Peyer's patch (tissue), 4 donors: ENCODE measurements around the gene OLFM2. TPM values are rescaled to one million over a fixed set of nuclear protein-coding genes. Genes with fewer than 3 reads are reported as not detected.

Experiments
- DNase-seq, 3 donors: peaks; one replicate each; pipeline ENCODE4 v3.0.0-alpha.2; 2017 to 2019
- H3K27ac ChIP-seq, 4 donors: fragments of 200-600 bp; sonication (generic); one replicate each; pipeline ENCODE4 v1.5.1; 2016 to 2019
- H3K27me3 ChIP-seq, 2 donors: fragments of 200-600 bp; sonication (generic); one replicate each; pipeline ENCODE4 v1.5.1; 2019
- H3K36me3 ChIP-seq, 3 donors: fragments of 200-600 bp; sonication (generic); one replicate each; pipeline ENCODE4 v1.5.1; 2016 to 2019
- H3K4me1 ChIP-seq, 4 donors: fragments of 200-600 bp; sonication (generic); one replicate each; pipeline ENCODE4 v1.5.1; 2016 to 2019
- H3K4me3 ChIP-seq, 4 donors: fragments of 200-600 bp; sonication (generic); 1 replicate in 3 of 4; 2 replicates in 1 of 4; pipeline ENCODE4 v1.5.1; 2016 to 2019; ENCODE audit warnings: mild to moderate bottlenecking in 1 of 4
- H3K9me3 ChIP-seq, 4 donors: fragments of 200-600 bp; sonication (generic); one replicate each; pipeline ENCODE4 v1.5.1; 2016 to 2019; ENCODE audit warnings: mild to moderate bottlenecking in 1 of 4
- POLR2A ChIP-seq, 2 donors: fragments of 450-650 bp; IDR thresholded peaks; one replicate each; pipeline ENCODE4 v1.5.1; 2017; ENCODE audit warnings: antibody characterized with exemption in 2 of 2, mild to moderate bottlenecking in 2 of 2, moderate library complexity in 2 of 2
- total RNA-seq, 4 donors: library from RNA; depleted of rRNA; stranded (reverse); fragments of >200 nt; gene quantifications; one replicate each; pipeline ENCODE4 v1.1.0, GENCODE V29; 2016
- TF ChIP-seq, protein P1 (sequence below), 6 experiments: fragments of 450-650 bp in 4 of 6; fragments of 200-600 bp in 2 of 6; sonication (generic) in 1 of 6; IDR thresholded peaks; one replicate each; pipeline ENCODE4 v1.5.1; 2017 to 2019; ENCODE audit warnings: antibody characterized with exemption in 6 of 6, mild to moderate bottlenecking in 3 of 6, moderate library complexity in 1 of 6

The OLFM2 gene
- total RNA-seq, 4 donors from 2014 or later, result 1.1 to 5.3 (median 2.1) TPM; not detected in 1

DNA sequence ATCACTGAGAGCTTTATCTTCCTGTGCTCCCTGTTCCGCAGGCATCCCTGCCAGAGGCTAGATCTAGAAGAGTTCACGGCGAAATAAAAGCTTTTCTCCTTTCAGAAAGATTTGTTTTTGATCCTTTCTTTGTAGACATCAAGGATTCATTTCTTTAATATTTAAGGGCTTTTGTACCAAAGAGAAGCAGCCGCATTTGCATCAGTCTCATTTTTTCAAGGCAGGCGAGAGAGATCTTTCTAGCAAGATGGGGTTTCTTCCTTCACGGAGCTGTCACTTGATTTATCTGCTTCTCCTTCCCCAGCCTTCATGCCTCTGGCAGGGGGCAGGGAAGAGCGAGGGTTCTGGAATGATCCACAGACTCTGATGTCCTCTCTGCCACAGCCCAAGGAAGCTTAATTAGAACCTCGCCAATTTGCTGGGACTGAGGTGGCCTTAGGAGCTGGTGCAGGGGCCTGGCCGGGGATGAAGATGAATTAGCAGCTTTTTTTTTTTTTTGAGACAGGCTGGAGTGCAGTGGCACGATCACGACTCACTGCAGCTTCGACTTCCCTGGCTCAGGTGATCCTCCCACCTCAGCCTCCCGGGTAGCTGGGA is 61.2 kb downstream of the OLFM2 start:
- H3K9me3 ChIP-seq, result no peaks in the 10 kb centered on the region
- no peak for DNase-seq
- TF ChIP-seq, protein P1, sequence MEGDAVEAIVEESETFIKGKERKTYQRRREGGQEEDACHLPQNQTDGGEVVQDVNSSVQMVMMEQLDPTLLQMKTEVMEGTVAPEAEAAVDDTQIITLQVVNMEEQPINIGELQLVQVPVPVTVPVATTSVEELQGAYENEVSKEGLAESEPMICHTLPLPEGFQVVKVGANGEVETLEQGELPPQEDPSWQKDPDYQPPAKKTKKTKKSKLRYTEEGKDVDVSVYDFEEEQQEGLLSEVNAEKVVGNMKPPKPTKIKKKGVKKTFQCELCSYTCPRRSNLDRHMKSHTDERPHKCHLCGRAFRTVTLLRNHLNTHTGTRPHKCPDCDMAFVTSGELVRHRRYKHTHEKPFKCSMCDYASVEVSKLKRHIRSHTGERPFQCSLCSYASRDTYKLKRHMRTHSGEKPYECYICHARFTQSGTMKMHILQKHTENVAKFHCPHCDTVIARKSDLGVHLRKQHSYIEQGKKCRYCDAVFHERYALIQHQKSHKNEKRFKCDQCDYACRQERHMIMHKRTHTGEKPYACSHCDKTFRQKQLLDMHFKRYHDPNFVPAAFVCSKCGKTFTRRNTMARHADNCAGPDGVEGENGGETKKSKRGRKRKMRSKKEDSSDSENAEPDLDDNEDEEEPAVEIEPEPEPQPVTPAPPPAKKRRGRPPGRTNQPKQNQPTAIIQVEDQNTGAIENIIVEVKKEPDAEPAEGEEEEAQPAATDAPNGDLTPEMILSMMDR (IDR thresholded peaks at IDR 0.05), result no peak
- TF ChIP-seq POLR2A (IDR thresholded peaks at IDR 0.05), result no peak
- no peaks in the 10 kb centered on the region for H3K36me3 ChIP-seq
- no peak overlapping the region for H3K27ac ChIP-seq
- H3K27me3 ChIP-seq, result no peaks in the 10 kb centered on the region
- H3K4me1 ChIP-seq, result no peaks in the 10 kb centered on the region
- H3K4me3 ChIP-seq, result no peak overlapping the region

DNA sequence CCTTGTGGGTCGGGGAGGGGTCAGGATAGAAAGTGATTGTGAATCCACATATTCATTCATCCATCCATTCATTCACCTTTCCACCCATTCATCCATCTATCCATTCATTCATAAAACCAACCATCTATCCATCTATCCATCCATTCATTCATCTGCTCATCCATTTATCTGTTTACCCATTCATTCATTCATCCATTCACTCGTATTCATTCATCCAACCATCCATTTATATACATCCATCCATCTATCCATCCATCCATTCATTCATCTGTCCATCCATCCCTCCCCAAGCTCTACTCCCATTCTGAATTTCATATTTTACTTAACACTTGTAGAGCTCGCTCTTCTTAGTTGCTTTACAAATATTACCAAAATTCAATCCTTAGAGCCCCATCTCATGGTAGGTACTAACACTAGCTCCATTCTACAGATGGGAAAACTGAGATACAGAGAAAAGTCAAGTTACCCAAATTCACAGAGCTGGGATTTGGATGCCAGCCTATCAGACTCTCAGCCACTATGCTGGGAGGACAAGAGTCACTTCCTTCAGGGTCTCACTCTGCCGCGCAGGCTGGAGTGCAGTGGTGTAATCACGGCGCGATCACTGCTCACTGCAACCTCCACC is 63.6 kb downstream of the OLFM2 start:
- no peaks in the 10 kb centered on the region for H3K4me1 ChIP-seq

DNA sequence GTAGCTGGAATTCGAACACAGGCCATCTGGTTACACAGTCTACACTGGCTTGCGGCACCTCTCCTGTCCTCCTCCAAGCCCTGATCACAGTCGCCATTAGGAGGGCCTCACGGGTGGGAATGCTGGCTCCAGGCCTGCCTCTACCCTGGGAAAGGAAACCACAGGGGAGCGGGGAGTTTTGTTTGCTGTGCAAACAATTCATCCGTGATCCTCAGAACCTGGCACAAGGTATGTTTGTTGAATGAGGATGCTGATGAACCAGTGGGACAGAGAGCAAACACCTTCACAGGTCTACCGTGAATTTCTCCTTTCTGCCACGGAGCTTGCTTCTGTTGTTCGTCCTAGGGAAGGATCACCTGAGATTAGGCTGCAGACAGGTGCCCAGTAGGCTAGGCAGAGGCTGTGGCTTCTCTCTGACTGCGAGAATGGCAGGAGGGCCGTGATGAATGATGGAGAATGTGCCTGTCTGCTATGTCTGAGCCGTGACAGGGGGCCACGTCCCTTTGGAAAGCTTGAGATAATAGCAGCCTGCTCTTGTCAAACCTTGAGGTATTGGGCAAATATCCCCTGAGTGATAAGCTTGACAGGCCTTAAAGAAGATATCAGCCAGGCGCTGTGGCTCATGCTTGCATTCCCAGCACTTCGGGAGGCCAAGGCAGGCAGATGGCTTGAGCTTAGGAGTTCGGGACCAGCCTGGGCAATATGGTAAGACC is 64.5 kb downstream of the OLFM2 start:
- TF ChIP-seq POLR2A (IDR thresholded peaks at IDR 0.05), result no peak
- H3K9me3 ChIP-seq, result no peaks in the 10 kb centered on the region
- no peaks in the 10 kb centered on the region for H3K27me3 ChIP-seq
- H3K27ac ChIP-seq, result no peak overlapping the region
- H3K4me3 ChIP-seq, result no peak overlapping the region
- no peak for DNase-seq
- H3K36me3 ChIP-seq, result no peaks in the 10 kb centered on the region
- no peaks in the 10 kb centered on the region for H3K4me1 ChIP-seq

More for the DNA sequence above, 63.6 kb downstream of the OLFM2 start:
- Histone ChIP-seq H3K27ac (no peak overlapping the region), H3K27me3 (no peaks in the 10 kb centered on the region), H3K9me3 (no peaks in the 10 kb centered on the region), H3K36me3 (no peaks in the 10 kb centered on the region), H3K4me3 (no peak overlapping the region)
- no peak for DNase-seq
- TF ChIP-seq, protein P1 (IDR thresholded peaks at IDR 0.05), result no peak
- TF ChIP-seq POLR2A (IDR thresholded peaks at IDR 0.05), result no peak

DNA sequence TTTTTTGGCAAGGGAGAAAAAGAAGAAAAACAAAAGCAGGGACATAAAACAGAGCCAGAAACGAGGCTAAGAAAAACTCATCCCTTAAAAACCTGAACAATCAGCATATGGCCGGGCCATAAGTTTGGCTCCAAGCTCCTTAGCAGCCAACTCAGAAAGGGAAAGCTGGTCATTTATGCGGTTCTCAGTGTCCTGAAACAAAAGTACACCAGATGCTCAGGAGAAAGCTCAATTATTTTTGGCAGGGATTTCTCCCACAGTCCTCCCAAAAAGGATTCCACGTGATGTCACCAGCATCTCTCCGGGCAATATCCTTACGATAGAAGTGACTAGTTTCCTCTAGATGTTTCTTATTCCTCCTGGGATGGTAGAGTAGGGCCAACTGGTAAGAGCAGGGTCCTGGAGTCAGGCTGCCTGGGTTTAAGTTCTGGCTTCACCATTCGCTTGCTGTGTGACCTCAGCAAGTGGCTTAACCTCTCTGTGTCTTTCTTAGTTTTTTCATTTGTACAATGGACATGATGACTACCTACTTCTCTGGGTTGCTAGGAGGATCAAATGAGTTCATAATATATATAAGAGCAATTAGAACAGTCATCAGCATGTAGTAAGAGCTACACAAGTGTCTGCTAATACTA is 67.2 kb downstream of the OLFM2 start:
- DNase-seq, result no peak
- no peak for TF ChIP-seq POLR2A (IDR thresholded peaks at IDR 0.05)
- TF ChIP-seq, protein P1 (IDR thresholded peaks at IDR 0.05), result no peak

DNA sequence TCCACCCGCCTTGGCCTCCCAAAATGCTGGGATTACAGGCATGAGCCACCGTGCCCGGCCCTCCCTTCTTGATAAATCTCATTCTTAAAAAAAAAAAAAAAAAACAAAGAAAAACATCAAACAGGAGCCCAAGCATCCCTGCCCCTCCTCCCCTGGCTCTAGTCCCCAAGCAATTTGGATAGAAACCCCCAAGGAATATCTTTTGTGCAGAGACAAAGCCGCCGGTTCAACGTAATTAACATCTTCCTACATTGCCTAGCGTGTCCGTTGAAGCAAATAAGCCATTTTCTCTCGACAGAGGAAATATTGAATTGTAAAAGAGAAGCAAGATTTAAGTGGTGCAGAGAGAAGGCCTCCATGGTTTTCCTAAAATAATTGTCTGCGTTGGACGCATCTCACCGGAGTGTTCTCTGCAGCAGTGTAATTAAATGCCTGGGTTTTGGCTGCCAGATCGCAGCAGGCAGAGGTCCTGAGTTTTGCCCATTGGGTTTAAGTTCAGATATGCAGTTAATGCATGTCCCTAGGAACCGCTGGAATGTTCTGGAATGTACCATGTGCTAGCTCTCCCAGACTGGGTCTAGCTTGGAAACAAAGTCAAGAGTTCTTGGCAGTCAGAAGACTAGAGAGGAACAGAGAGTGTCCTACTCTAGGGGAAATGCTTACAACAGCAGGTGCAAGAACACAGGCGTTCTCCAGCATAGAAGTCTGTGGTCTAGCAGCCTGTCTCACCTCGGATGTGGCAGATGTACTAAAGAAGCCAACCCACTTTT is 70.4 kb downstream of the OLFM2 start:
- peak overlapping the region in 1 of 4 donors; percentile 12 for H3K27ac ChIP-seq
- no peak overlapping the region for H3K4me3 ChIP-seq
- no peak for TF ChIP-seq POLR2A (IDR thresholded peaks at IDR 0.05)
- TF ChIP-seq, protein P1 (IDR thresholded peaks at IDR 0.05), result no peak
- H3K9me3 ChIP-seq, result no peaks in the 10 kb centered on the region
- H3K27me3 ChIP-seq, result no peaks in the 10 kb centered on the region
- DNase-seq, result peak in 2 of 3 donors; percentile 46 to 76
- H3K4me1 ChIP-seq, result peaks cover 0 to 4% (median 0%) of the 10 kb centered on the region in 4 donors
- H3K36me3 ChIP-seq, result no peaks in the 10 kb centered on the region

More for the DNA sequence above, 67.2 kb downstream of the OLFM2 start:
- no peak overlapping the region for H3K27ac ChIP-seq
- no peak overlapping the region for H3K4me3 ChIP-seq
- peaks cover 0 to 4% (median 0%) of the 10 kb centered on the region in 4 donors for H3K4me1 ChIP-seq
- H3K27me3 ChIP-seq, result no peaks in the 10 kb centered on the region
- no peaks in the 10 kb centered on the region for H3K9me3 ChIP-seq
- no peaks in the 10 kb centered on the region for H3K36me3 ChIP-seq
